ENCODE data around the gene DPYSL4.

DPYSL4 gene

DNA sequence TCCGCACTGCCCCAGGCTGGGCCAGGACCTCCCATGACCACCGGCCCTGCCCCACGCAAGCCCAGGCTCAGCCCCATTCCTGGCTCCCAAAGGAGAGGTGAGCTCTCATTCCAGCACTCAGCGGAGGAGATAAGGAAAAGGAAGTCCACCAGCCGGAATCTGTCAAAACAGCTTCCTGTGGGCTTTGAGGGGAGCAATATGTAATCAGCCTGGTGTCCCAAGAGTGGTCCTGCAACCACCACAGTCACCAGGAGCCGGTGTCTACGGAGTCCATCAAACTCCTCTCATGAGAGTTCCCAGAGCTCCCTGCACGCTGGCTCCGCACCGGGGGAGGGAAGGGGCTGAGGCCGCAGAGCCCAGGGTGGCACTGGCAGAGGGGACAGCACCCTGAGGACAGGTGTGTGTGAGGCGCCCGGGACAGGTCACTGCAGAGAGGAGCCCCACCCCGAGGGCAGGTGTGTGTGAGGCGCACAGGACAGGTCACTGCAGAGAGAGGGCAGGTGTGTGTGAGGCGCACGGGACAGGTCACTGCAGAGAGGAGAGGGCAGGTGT is 63.2 kb downstream of the DPYSL4 start:
- H3F3A ChIP-seq (ENCODE audit: insufficient read depth, low read length): no peaks in the 10 kb centered on the region
- no peak overlapping the region for H3K27ac ChIP-seq (ENCODE audit: low read depth, low read length, poor library complexity, severe bottlenecking)
- no peaks in the 10 kb centered on the region for H3K9me3 ChIP-seq (ENCODE audit: low read length)
- H3K36me3 ChIP-seq (ENCODE audit: insufficient read depth, low read length): no peaks in the 10 kb centered on the region
- no peaks in the 10 kb centered on the region for H4K20me1 ChIP-seq (ENCODE audit: insufficient read depth, low read length)
- H3K79me2 ChIP-seq (ENCODE audit: insufficient read depth, low read length): no peaks in the 10 kb centered on the region
- no peak overlapping the region for H3K4me2 ChIP-seq (ENCODE audit: low read length)
- H3K4me1 ChIP-seq (ENCODE audit: insufficient read depth, low read length, severe bottlenecking): no peaks in the 10 kb centered on the region
- H3K4me3 ChIP-seq (ENCODE audit: low read depth, low read length, poor library complexity, severe bottlenecking): no peak overlapping the region
- H3K9me2 ChIP-seq (ENCODE audit: low read depth, low read length): no peaks in the 10 kb centered on the region
- no peaks in the 10 kb centered on the region; the same call in 1 of the 2 replicates for H3K27me3 ChIP-seq (ENCODE audit: insufficient read depth, low read length)
- H3K9ac ChIP-seq (ENCODE audit: low read length): no peak overlapping the region
- no peak overlapping the region for H2AFZ ChIP-seq (ENCODE audit: low read length)
- TF ChIP-seq, protein P1, sequence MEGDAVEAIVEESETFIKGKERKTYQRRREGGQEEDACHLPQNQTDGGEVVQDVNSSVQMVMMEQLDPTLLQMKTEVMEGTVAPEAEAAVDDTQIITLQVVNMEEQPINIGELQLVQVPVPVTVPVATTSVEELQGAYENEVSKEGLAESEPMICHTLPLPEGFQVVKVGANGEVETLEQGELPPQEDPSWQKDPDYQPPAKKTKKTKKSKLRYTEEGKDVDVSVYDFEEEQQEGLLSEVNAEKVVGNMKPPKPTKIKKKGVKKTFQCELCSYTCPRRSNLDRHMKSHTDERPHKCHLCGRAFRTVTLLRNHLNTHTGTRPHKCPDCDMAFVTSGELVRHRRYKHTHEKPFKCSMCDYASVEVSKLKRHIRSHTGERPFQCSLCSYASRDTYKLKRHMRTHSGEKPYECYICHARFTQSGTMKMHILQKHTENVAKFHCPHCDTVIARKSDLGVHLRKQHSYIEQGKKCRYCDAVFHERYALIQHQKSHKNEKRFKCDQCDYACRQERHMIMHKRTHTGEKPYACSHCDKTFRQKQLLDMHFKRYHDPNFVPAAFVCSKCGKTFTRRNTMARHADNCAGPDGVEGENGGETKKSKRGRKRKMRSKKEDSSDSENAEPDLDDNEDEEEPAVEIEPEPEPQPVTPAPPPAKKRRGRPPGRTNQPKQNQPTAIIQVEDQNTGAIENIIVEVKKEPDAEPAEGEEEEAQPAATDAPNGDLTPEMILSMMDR (IDR thresholded peaks at IDR 0.05; ENCODE audit: low read length): no peak
- TF ChIP-seq EZH2 (IDR thresholded peaks at IDR 0.05; ENCODE audit: borderline replicate concordance, low read length): no peak

DNA sequence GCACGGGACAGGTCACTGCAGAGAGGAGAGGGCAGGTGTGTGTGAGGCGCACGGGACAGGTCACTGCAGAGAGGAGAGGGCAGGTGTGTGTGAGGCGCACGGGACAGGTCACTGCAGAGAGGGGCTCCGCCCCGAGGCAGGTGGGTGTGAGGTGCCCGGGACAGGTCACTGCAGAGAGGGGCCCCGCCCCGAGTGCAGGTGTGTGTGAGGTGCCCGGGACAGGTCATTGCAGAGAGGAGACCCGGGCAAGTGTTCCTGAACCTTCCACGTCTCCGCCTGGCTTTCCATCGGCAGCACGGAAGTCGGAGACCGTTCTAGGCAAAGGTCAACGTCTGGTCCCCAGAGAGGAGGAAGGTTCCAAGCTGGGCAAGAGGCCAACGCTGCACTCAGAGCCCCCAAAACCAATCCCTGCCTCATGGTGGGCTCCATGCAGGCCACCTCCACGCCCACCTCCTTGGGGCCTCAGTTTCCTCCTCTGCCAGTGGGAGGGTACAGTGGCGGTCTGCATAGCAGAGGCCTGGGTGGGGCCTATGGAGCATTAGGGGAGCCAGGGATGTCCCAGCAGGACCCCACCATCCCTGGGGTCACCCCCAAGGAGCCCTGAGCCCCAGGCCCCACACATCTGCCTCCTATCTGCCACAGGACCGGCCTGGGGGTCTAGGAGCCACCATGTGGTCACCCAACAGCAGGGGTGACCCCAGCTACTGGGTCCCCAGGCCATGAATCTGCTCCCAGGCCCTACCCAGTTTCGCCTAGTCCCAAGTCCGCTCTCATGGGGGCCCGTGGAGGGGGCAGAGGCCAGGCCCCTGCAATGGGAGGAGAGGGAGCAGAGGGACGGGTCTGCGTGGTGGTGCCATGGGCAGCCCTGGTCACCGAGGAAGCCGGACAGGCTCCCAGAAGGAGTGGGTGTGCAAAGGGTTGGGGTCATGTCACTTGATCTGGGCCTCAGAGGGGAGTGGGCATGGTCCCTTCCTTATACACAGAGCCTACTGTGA is 64.0 kb downstream of the DPYSL4 start:
- Histone ChIP-seq H3K9me2 (ENCODE audit: low read depth, low read length) (no peaks in the 10 kb centered on the region), H3K4me1 (ENCODE audit: insufficient read depth, low read length, severe bottlenecking) (no peaks in the 10 kb centered on the region), H4K20me1 (ENCODE audit: insufficient read depth, low read length) (no peaks in the 10 kb centered on the region), H3F3A (ENCODE audit: insufficient read depth, low read length) (no peaks in the 10 kb centered on the region), H3K4me2 (ENCODE audit: low read length) (no peak overlapping the region), H3K9me3 (ENCODE audit: low read length) (no peaks in the 10 kb centered on the region), H3K27ac (ENCODE audit: low read depth, low read length, poor library complexity, severe bottlenecking) (no peak overlapping the region), H3K79me2 (ENCODE audit: insufficient read depth, low read length) (no peaks in the 10 kb centered on the region), H3K27me3 (ENCODE audit: insufficient read depth, low read length) (no peaks in the 10 kb centered on the region), H3K4me3 (ENCODE audit: low read depth, low read length, poor library complexity, severe bottlenecking) (no peak overlapping the region), H3K9ac (ENCODE audit: low read length) (no peak overlapping the region), H3K36me3 (ENCODE audit: insufficient read depth, low read length) (no peaks in the 10 kb centered on the region), H2AFZ (ENCODE audit: low read length) (no peak overlapping the region)
- no peak for TF ChIP-seq EZH2 (IDR thresholded peaks at IDR 0.05; ENCODE audit: borderline replicate concordance, low read length)
- TF ChIP-seq, protein P1 (IDR thresholded peaks at IDR 0.05; ENCODE audit: low read length): no peak

DNA sequence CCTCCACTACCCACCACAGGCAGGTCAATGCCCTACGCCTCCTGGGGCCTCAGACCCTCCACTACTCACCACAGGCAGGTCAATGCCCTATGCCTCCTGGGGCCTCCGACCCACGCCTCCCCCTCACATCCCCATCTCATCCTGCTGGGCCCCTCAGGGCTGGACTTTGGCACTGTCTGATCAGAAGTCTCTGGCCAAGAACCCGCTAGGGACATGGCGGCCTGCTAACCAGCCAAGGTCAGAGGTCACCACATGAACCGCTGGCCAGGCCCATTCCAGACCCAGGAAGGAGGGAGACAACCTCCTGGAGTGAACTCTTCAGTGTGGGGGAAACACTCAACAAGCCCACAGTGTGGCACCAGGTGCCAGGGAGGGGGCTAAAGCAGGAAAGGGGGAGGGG is 65.2 kb downstream of the DPYSL4 start:
- H3K4me1 ChIP-seq (ENCODE audit: insufficient read depth, low read length, severe bottlenecking): no peaks in the 10 kb centered on the region
- no peaks in the 10 kb centered on the region for H3K9me2 ChIP-seq (ENCODE audit: low read depth, low read length)
- no peaks in the 10 kb centered on the region for H4K20me1 ChIP-seq (ENCODE audit: insufficient read depth, low read length)
- no peaks in the 10 kb centered on the region for H3K79me2 ChIP-seq (ENCODE audit: insufficient read depth, low read length)
- no peaks in the 10 kb centered on the region for H3K27me3 ChIP-seq (ENCODE audit: insufficient read depth, low read length)
- no peak overlapping the region for H3K4me2 ChIP-seq (ENCODE audit: low read length)
- H3K27ac ChIP-seq (ENCODE audit: low read depth, low read length, poor library complexity, severe bottlenecking): no peak overlapping the region
- no peak overlapping the region for H2AFZ ChIP-seq (ENCODE audit: low read length)
- H3K4me3 ChIP-seq (ENCODE audit: low read depth, low read length, poor library complexity, severe bottlenecking): no peak overlapping the region
- H3K36me3 ChIP-seq (ENCODE audit: insufficient read depth, low read length): no peaks in the 10 kb centered on the region
- no peaks in the 10 kb centered on the region for H3K9me3 ChIP-seq (ENCODE audit: low read length)
- TF ChIP-seq EZH2 (IDR thresholded peaks at IDR 0.05; ENCODE audit: borderline replicate concordance, low read length): no peak
- TF ChIP-seq, protein P1 (IDR thresholded peaks at IDR 0.05; ENCODE audit: low read length): no peak
- H3F3A ChIP-seq (ENCODE audit: insufficient read depth, low read length): no peaks in the 10 kb centered on the region
- no peak overlapping the region for H3K9ac ChIP-seq (ENCODE audit: low read length)

Measured in OCI-LY1 (cell line).